ENCODE results near the gene CTXN2. TPM values are rescaled to one million over a fixed set of nuclear protein-coding genes. Genes with fewer than 3 reads are reported as not detected.
A peak's percentile ranks its signal among the peaks of the same experiment; 100 is the strongest.

CTXN2 gene
- total and polyA plus RNA-seq, 10 donors, result not detected

DNA sequence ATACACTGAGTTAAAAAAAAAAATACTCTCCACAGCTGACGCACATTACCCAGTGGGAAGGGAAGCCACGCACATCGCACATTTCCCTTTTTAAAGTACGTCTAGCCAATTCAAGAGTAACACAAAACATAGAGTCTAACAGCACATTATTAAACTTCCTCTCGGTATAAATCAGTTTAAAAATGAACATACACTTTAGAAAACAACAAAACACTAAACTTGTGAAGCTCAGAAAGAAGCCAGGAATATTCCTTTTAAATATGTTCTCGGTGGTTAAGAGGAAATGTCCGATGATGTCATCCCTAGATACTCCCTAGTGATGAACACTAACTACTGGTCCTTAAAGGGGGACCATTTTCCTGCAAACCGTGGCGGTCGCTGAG is 14.1 kb upstream of the CTXN2 start:
- intact Hi-C loops (cut with DNase I; ENCODE audit: low total_unique reads), result loop anchor here (2.0 kb wide), 1 partner anchor 21 kb away; no protein-coding TSS in a partner anchor
- 1% methylated on average over 10 of the region's 10 CpGs for WGBS, 5 donors

DNA sequence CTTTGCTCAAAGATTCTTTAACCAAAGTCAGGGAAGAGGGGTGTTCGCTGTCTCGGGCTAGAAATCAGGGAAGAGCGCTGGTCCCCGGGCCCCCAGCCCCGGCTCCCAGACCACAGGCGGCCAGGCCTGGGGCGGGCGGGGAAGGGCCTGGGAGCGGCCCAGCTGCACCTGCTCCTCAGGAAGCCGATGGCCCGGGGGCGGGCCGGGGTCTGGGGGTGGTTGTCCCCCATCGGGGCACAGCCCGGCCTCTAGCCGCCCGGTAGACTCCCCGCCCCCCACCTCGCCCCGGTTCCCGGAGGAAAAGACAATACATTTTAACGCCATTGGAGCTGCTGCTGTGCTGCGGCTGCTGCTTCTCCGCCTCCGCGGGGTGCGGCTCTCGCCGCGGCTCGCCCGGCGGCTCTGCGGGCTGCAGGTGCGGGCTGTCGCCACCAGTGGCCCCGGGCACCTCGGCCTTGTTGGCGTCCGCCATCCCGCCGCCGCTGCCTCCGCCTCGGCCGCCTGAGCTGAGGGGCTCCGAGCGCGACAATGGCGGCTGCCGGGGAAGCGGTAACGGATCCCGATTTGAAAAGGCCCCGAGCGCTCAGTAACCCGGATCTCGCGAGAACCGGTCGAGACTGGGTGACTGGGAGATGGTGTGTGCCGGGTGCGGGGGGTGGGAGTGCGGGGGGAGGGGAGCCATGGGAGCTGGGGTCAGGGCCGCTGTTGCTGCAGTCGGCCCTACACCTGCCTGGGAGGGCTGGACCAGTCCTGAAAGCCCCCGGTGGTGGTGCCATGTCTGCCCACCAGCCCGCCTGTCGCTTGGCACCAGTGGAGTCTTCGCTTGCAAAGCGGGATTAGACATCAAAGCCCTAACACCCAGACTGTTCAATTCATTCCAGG is 13.5 kb upstream of the CTXN2 start, which contains the start of gene MYEF2:
Gene MYEF2, minus strand, starts transcription at position 530 of the 882 bp plus-strand sequence. Its CDS starts 58 bp downstream, at position 472.
- peak within 1 kb of the TSS; percentile 71 to 90 (median 82) for H3K27ac ChIP-seq
- WGBS, 5 donors, result 3 to 7% (median 4%) methylated on average over 33 to 71 of the region's 71 CpGs
- peak; percentile 88 for DNase-seq
- no peaks in the 10 kb centered on the region for H3K9me3 ChIP-seq
- no peaks in the 10 kb centered on the region for H3K36me3 ChIP-seq
- intact Hi-C loops (cut with DNase I; ENCODE audit: low total_unique reads), result loop anchor here (2.0 kb wide), 1 partner anchor 21 kb away; no protein-coding TSS in a partner anchor
- TF ChIP-seq POLR2AphosphoS5 (IDR thresholded peaks at IDR 0.05) (peak; percentile 43 to 64 (median 61)), POLR2A (IDR thresholded peaks at IDR 0.05) (no peak)
- TF ChIP-seq, protein P1, sequence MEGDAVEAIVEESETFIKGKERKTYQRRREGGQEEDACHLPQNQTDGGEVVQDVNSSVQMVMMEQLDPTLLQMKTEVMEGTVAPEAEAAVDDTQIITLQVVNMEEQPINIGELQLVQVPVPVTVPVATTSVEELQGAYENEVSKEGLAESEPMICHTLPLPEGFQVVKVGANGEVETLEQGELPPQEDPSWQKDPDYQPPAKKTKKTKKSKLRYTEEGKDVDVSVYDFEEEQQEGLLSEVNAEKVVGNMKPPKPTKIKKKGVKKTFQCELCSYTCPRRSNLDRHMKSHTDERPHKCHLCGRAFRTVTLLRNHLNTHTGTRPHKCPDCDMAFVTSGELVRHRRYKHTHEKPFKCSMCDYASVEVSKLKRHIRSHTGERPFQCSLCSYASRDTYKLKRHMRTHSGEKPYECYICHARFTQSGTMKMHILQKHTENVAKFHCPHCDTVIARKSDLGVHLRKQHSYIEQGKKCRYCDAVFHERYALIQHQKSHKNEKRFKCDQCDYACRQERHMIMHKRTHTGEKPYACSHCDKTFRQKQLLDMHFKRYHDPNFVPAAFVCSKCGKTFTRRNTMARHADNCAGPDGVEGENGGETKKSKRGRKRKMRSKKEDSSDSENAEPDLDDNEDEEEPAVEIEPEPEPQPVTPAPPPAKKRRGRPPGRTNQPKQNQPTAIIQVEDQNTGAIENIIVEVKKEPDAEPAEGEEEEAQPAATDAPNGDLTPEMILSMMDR (IDR thresholded peaks at IDR 0.05 in 8 of 11, conservative IDR thresholded peaks at IDR 0.05 in 3 of 11), result peak in 1 of 11 experiments; percentile 22
- peaks cover 0 to 25% (median 13%) of the 10 kb centered on the region in 6 donors for H3K4me1 ChIP-seq
- H3K27me3 ChIP-seq (replicated peaks in 1 of 7), result peaks cover 0 to 29% (median 11%) of the 10 kb centered on the region in 7 donors
- peak within 1 kb of the TSS; percentile 54 to 82 (median 64) for H3K4me3 ChIP-seq

More for the DNA sequence above, 14.1 kb upstream of the CTXN2 start:
- H3K9me3 ChIP-seq, result peaks cover 0 to 3% (median 0%) of the 10 kb centered on the region in 8 donors
- H3K4me3 ChIP-seq, result peak overlapping the region; percentile 54 to 82 (median 64)
- DNase-seq, result no peak
- H3K36me3 ChIP-seq, result no peaks in the 10 kb centered on the region
- peaks cover 0 to 25% (median 13%) of the 10 kb centered on the region in 6 donors for H3K4me1 ChIP-seq
- peaks cover 0 to 25% (median 11%) of the 10 kb centered on the region in 7 donors for H3K27me3 ChIP-seq (replicated peaks in 1 of 7)
- TF ChIP-seq POLR2A (IDR thresholded peaks at IDR 0.05) (no peak), POLR2AphosphoS5 (IDR thresholded peaks at IDR 0.05) (no peak)
- TF ChIP-seq, protein P1 (IDR thresholded peaks at IDR 0.05 in 8 of 11, conservative IDR thresholded peaks at IDR 0.05 in 3 of 11), result no peak
- H3K27ac ChIP-seq, result peak overlapping the region; percentile 71 to 90 (median 82)

DNA sequence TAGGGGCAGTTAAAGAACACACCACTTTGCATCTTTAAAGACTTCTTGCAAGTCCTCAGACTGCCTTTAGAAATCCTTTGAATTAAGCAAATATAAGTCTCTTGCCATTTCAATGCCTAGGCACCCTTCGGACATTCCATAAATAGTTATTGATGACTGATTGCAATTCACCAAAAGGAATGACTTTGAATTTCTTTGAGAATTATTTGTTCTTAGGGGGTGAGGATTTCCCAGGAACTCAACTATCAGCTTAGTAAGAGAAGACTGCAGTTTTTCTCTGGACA is 12.9 kb upstream of the CTXN2 start:
- no peaks in the 10 kb centered on the region for H3K9me3 ChIP-seq
- intact Hi-C loops (cut with DNase I; ENCODE audit: low total_unique reads), result no loop called here
- peaks cover 0 to 29% (median 11%) of the 10 kb centered on the region in 7 donors for H3K27me3 ChIP-seq (replicated peaks in 1 of 7)
- 85 to 96% (median 89%) methylated on average over 1 of the region's 1 CpG for WGBS, 5 donors
- TF ChIP-seq, protein P1 (IDR thresholded peaks at IDR 0.05 in 8 of 11, conservative IDR thresholded peaks at IDR 0.05 in 3 of 11), result no peak
- TF ChIP-seq POLR2AphosphoS5 (IDR thresholded peaks at IDR 0.05) (no peak), POLR2A (IDR thresholded peaks at IDR 0.05) (no peak)
- H3K4me3 ChIP-seq, result peak overlapping the region in 7 of 8 donors; percentile 54 to 82 (median 65)
- H3K36me3 ChIP-seq, result no peaks in the 10 kb centered on the region
- no peak for DNase-seq
- peaks cover 0 to 25% (median 13%) of the 10 kb centered on the region in 6 donors for H3K4me1 ChIP-seq
- H3K27ac ChIP-seq, result peak overlapping the region in 4 of 8 donors; percentile 78 to 90 (median 85)

DNA sequence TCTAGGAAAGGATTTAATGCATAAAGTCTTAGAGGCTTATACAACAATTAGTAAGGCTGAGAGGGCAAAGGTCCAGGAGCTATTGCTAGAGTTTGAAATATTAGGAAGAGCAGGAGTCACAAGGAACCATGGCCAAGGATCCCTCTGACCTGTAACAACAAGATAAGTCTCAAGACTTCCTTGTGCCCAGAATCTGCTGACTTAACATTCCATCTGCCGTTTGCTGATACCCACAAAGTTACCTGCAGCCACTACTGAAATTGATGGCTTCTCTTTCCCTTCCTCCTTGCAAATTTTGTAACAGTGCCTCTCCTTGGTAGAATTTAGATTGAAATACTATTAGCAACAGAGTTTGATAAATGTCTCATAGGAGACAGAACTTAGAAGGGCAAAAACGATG is 8.7 kb upstream of the CTXN2 start:
- peaks cover 0 to 10% (median 2%) of the 10 kb centered on the region in 6 donors for H3K4me1 ChIP-seq
- H3K4me3 ChIP-seq, result no peak overlapping the region
- TF ChIP-seq POLR2A (IDR thresholded peaks at IDR 0.05) (no peak), POLR2AphosphoS5 (IDR thresholded peaks at IDR 0.05) (no peak)
- TF ChIP-seq, protein P1 (IDR thresholded peaks at IDR 0.05 in 8 of 11, conservative IDR thresholded peaks at IDR 0.05 in 3 of 11), result no peak
- intact Hi-C loops (cut with DNase I; ENCODE audit: low total_unique reads), result no loop called here
- H3K36me3 ChIP-seq, result no peaks in the 10 kb centered on the region
- H3K27ac ChIP-seq, result no peak overlapping the region
- peaks cover 0 to 22% (median 9%) of the 10 kb centered on the region in 7 donors for H3K27me3 ChIP-seq (replicated peaks in 1 of 7)
- WGBS, 5 donors, result 40 to 51% (median 46%) methylated on average over 2 of the region's 2 CpGs
- H3K9me3 ChIP-seq, result no peaks in the 10 kb centered on the region
- no peak for DNase-seq

All from spleen (tissue), 11 donors.